MCF 10A (cell line): ENCODE measurements around the gene OAT. TPM values are rescaled to one million over a fixed set of nuclear protein-coding genes. Genes with fewer than 3 reads are reported as not detected.

Experiments used
- BruUV-seq: library from RNA; stranded (reverse); fragments of 400-500 nt; replicated peaks from 2 replicates; lab custom pipeline; 2021; lab: Mats Ljungman, UMichigan
- CTCF ChIA-PET: fragments of 300-600 bp; sonication (Branson Sonifier 250); formaldehyde crosslinking; extraction: SDS; loops from one replicate; lab custom pipeline; 2021; ENCODE audit warnings: antibody characterized with exemption, inconsistent platforms; lab: Yijun Ruan, JAX
- POLR2A ChIA-PET: fragments of 300-600, 350-650 bp; sonication (Branson Sonifier 250); formaldehyde crosslinking; extraction: SDS; loops from one replicate; lab custom pipeline; 2020; ENCODE audit warnings: antibody characterized with exemption, inconsistent platforms; lab: Yijun Ruan, JAX
- DNase-seq: peaks from one replicate; pipeline ENCODE4 v3.0.0-alpha.2; 2018; ENCODE audit not compliant: unreplicated experiment
- H3K27ac Mint-ChIP-seq: one replicate; pipeline ENCODE4 v1.8.0; 2022; ENCODE audit warnings: mild to moderate bottlenecking, low read depth, mixed read lengths; ENCODE audit not compliant: unreplicated experiment
- H3K27me3 Mint-ChIP-seq: one replicate; pipeline ENCODE4 v1.8.0; 2022; ENCODE audit warnings: mixed read lengths; ENCODE audit not compliant: insufficient read depth, unreplicated experiment
- H3K36me3 Mint-ChIP-seq: one replicate; pipeline ENCODE4 v1.8.0; 2022; ENCODE audit warnings: mild to moderate bottlenecking, moderate library complexity, mixed read lengths; ENCODE audit not compliant: insufficient read depth, unreplicated experiment
- H3K4me1 Mint-ChIP-seq: one replicate; pipeline ENCODE4 v1.8.0; 2022; ENCODE audit warnings: mixed read lengths; ENCODE audit not compliant: insufficient read depth, unreplicated experiment
- H3K4me3 Mint-ChIP-seq: one replicate; pipeline ENCODE4 v1.8.0; 2022; ENCODE audit warnings: mild to moderate bottlenecking, moderate library complexity, mixed read lengths; ENCODE audit not compliant: unreplicated experiment
- H3K9me3 Mint-ChIP-seq: one replicate; pipeline ENCODE4 v1.8.0; 2022; ENCODE audit warnings: mixed read lengths; ENCODE audit not compliant: unreplicated experiment
- CTCF ChIP-seq: fragments of 200-600 bp; IDR thresholded peaks from one replicate; pipeline ENCODE4 v1.8.0; 2022; ENCODE audit warnings: antibody characterized with exemption, mild to moderate bottlenecking; ENCODE audit not compliant: unreplicated experiment
- intact Hi-C: fragments of 100-400 bp; cut with micrococcal nuclease; formaldehyde crosslinking; loops from 2 replicates; pipeline ENCODE4 v1.14.1; 2022
- total RNA-seq: library from RNA; stranded (reverse); gene quantifications from 2 replicates; pipeline ENCODE4 v1.2.3, GENCODE V29; 2022

The OAT gene
- total RNA-seq, 1 experiment from 2014 or later, result 68.1 TPM

GRCh38 chr10:124408357-124408756 is 10.4 kb downstream of the OAT start:
- intact Hi-C loops, result no loop called here
- H3K27me3 Mint-ChIP-seq, result no peaks in the 10 kb centered on the region
- DNase-seq, result no peak
- BruUV-seq, result no TSS peak
- H3K27ac Mint-ChIP-seq, result no peak overlapping the region
- ChIA-PET POLR2A (interaction anchor here (0.6 to 1.8 kb wide), 2 partner anchors 9 to 353 kb away, joined by 3 to 7 read pairs; no protein-coding TSS in a partner anchor), CTCF (interaction anchor here (1.1 to 1.6 kb wide), 3 partner anchors 333 to 412 kb away, joined by 4 to 5 read pairs (median 5); no protein-coding TSS in a partner anchor)
- no peaks in the 10 kb centered on the region for H3K9me3 Mint-ChIP-seq
- no peak for TF ChIP-seq CTCF
- H3K4me3 Mint-ChIP-seq, result no peak overlapping the region
- H3K4me1 Mint-ChIP-seq, result peaks cover 3% of the 10 kb centered on the region
- H3K36me3 Mint-ChIP-seq, result peaks cover 79% of the 10 kb centered on the region

GRCh38 chr10:124407456-124407855 is 11.3 kb downstream of the OAT start:
- BruUV-seq, result TSS peak; percentile 15
- ChIA-PET CTCF (interaction anchor here (0.6 to 1.6 kb wide), 4 partner anchors 18 to 410 kb away, joined by 3 to 5 read pairs (median 4); no protein-coding TSS in a partner anchor), POLR2A (interaction anchor here (0.6 to 1.8 kb wide), 4 partner anchors 10 to 122 kb away, joined by 3 to 7 read pairs (median 4); no protein-coding TSS in a partner anchor)
- H3K4me1 Mint-ChIP-seq, result no peaks in the 10 kb centered on the region
- peaks cover 83% of the 10 kb centered on the region for H3K36me3 Mint-ChIP-seq
- H3K4me3 Mint-ChIP-seq, result no peak overlapping the region
- no peaks in the 10 kb centered on the region for H3K27me3 Mint-ChIP-seq
- no peak for TF ChIP-seq CTCF
- H3K9me3 Mint-ChIP-seq, result no peaks in the 10 kb centered on the region
- DNase-seq, result no peak
- intact Hi-C loops, result no loop called here
- no peak overlapping the region for H3K27ac Mint-ChIP-seq

- peak; percentile 81 for DNase-seq
- CTCF ChIA-PET, result interaction anchor here (0.6 to 2.9 kb wide), 19 partner anchors 9 to 1277 kb away, joined by 3 to 22 read pairs (median 3); no protein-coding TSS in a partner anchor
- intact Hi-C loops, result loop anchor here (1.0 to 5.0 kb wide), 2 partner anchors 408 to 821 kb away; no protein-coding TSS in a partner anchor
- no peaks in the 10 kb centered on the region for H3K27me3 Mint-ChIP-seq
- BruUV-seq, result no TSS peak
- peaks cover 87% of the 10 kb centered on the region for H3K36me3 Mint-ChIP-seq
- TF ChIP-seq CTCF, result peak; percentile 46
- H3K4me3 Mint-ChIP-seq, result no peak overlapping the region
- no peaks in the 10 kb centered on the region for H3K9me3 Mint-ChIP-seq
- no peaks in the 10 kb centered on the region for H3K4me1 Mint-ChIP-seq
- H3K27ac Mint-ChIP-seq, result no peak overlapping the region
- POLR2A ChIA-PET, result interaction anchor here (0.6 to 1.6 kb wide), 8 partner anchors 9 to 409 kb away, joined by 3 to 9 read pairs (median 4); partner anchors contain the start of genes CHST15 and OAT
Observed at GRCh38 chr10:124403548-124403947, 15.2 kb downstream of the OAT start.

- Mint-ChIP-seq H3K36me3 (peaks cover 88% of the 10 kb centered on the region), H3K27ac (no peak overlapping the region), H3K9me3 (no peaks in the 10 kb centered on the region), H3K4me3 (no peak overlapping the region), H3K4me1 (no peaks in the 10 kb centered on the region), H3K27me3 (no peaks in the 10 kb centered on the region)
- ChIA-PET POLR2A (interaction anchor here (2.2 kb wide), 1 partner anchor 17 kb away, joined by 5 read pairs; the partner anchor contains the start of gene OAT), CTCF (interaction anchor here (0.9 to 1.2 kb wide), 2 partner anchors 13 to 408 kb away, joined by 8 read pairs; no protein-coding TSS in a partner anchor)
- no TSS peak for BruUV-seq
- no peak for TF ChIP-seq CTCF
- DNase-seq, result no peak
- intact Hi-C loops, result loop anchor here (5.0 kb wide), 1 partner anchor 820 kb away; no protein-coding TSS in a partner anchor
Observed at GRCh38 chr10:124402273-124402672, 16.4 kb downstream of the OAT start.
